Neural progenitor cell (in vitro differentiated cells): Measurements from ENCODE around the gene SDK2. TPM values are rescaled to one million over a fixed set of nuclear protein-coding genes. Genes with fewer than 3 reads are reported as not detected.

Source experiments
- DNase-seq: peaks from one replicate; pipeline ENCODE4 v3.0.0-alpha.2; 2016; ENCODE audit warnings: low spot score
- H2AFZ ChIP-seq: fragments of 200-600 bp; sonication (generic); replicated peaks from 2 replicates; pipeline ENCODE4 v1.6.1; 2016; ENCODE audit warnings: antibody characterized with exemption
- H3F3A ChIP-seq: fragments of 200-600 bp; sonication (generic); 2 replicates; pipeline ENCODE4 v1.6.1; 2016; ENCODE audit warnings: antibody characterized with exemption, low read depth
- H3K27ac ChIP-seq: fragments of 200-600 bp; sonication (generic); 2 replicates; pipeline ENCODE4 v1.5.1; 2016; ENCODE audit warnings: mild to moderate bottlenecking
- H3K27me3 ChIP-seq: fragments of 200-600 bp; sonication (generic); 2 replicates; pipeline ENCODE4 v1.6.1; 2016; ENCODE audit warnings: mild to moderate bottlenecking, moderate library complexity
- H3K36me3 ChIP-seq: fragments of 200-600 bp; sonication (generic); 2 replicates; pipeline ENCODE4 v1.5.1; 2016
- H3K4me1 ChIP-seq: fragments of 200-600 bp; sonication (generic); 2 replicates; pipeline ENCODE4 v1.6.1; 2016; ENCODE audit warnings: mixed run types
- H3K4me2 ChIP-seq: fragments of 200-600 bp; sonication (generic); 2 replicates; pipeline ENCODE4 v1.6.1; 2016
- H3K4me3 ChIP-seq: fragments of 200-600 bp; sonication (generic); 2 replicates; pipeline ENCODE4 v1.5.1; 2016
- H3K79me2 ChIP-seq: fragments of 200-600 bp; sonication (generic); 2 replicates; pipeline ENCODE4 v1.6.1; 2016; ENCODE audit warnings: low read depth
- H3K9ac ChIP-seq: fragments of 200-600 bp; sonication (generic); 2 replicates; pipeline ENCODE4 v1.6.1; 2016
- H3K9me3 ChIP-seq: fragments of 200-600 bp; sonication (generic); 2 replicates; pipeline ENCODE4 v1.5.1; 2016; ENCODE audit warnings: low read depth
- H4K20me1 ChIP-seq: fragments of 200-600 bp; sonication (generic); 2 replicates; pipeline ENCODE4 v1.6.1; 2016; ENCODE audit warnings: low read depth
- H3K27ac Mint-ChIP-seq: 3 replicates; pipeline ENCODE4 v1.8.0; 2021; ENCODE audit warnings: mixed read lengths
- H3K27me3 Mint-ChIP-seq: 2 replicates; pipeline ENCODE4 v1.8.0; 2022; ENCODE audit warnings: low read depth, mild to moderate bottlenecking, inconsistent platforms, moderate library complexity, mixed read lengths; ENCODE audit not compliant: insufficient read depth
- H3K36me3 Mint-ChIP-seq: 3 replicates; pipeline ENCODE4 v1.8.0; 2021; ENCODE audit warnings: mixed read lengths
- H3K4me1 Mint-ChIP-seq: 3 replicates; pipeline ENCODE4 v1.8.0; 2021; ENCODE audit warnings: mixed read lengths
- H3K4me3 Mint-ChIP-seq: 3 replicates; pipeline ENCODE4 v1.8.0; 2021; ENCODE audit warnings: mild to moderate bottlenecking, moderate library complexity, mixed read lengths
- H3K9me3 Mint-ChIP-seq: 3 replicates; pipeline ENCODE4 v1.8.0; 2020; ENCODE audit warnings: mixed read lengths
- CTCF ChIP-seq: fragments of 200-600 bp; sonication (generic); IDR thresholded peaks from 2 replicates; pipeline ENCODE4 v1.5.1; 2017; ENCODE audit warnings: antibody characterized with exemption, mild to moderate bottlenecking
- EZH2 ChIP-seq: fragments of 200-600 bp; sonication (generic); IDR thresholded peaks from 2 replicates; pipeline ENCODE4 v1.6.1; 2017; ENCODE audit warnings: antibody characterized with exemption, mild to moderate bottlenecking, moderate library complexity
- EZH2phosphoT487 ChIP-seq: fragments of 200-600 bp; sonication (generic); IDR thresholded peaks from 2 replicates; pipeline ENCODE4 v1.6.1; 2017; ENCODE audit warnings: antibody characterized with exemption
- total RNA-seq: library from RNA; depleted of rRNA; stranded (reverse); fragments of >200 nt; gene quantifications from 2 replicates; pipeline ENCODE4 v1.2.3, GENCODE V29; 2015; ENCODE audit warnings: low replicate concordance

Gene SDK2
- total RNA-seq, 1 donor from 2014 or later: 15.3 TPM

GRCh38 chr17:73378974-73379470 lies 265.2 kb downstream of the SDK2 start:
- no peak overlapping the region for H2AFZ ChIP-seq
- DNase-seq: no peak
- Mint-ChIP-seq H3K4me1 (no peaks in the 10 kb centered on the region), H3K4me3 (no peak overlapping the region), H3K27ac (no peak overlapping the region), H3K27me3 (peaks cover 4% of the 10 kb centered on the region), H3K36me3 (peaks cover 29% of the 10 kb centered on the region), H3K9me3 (no peaks in the 10 kb centered on the region)
- H3K9me3 ChIP-seq: no peaks in the 10 kb centered on the region
- H3K27ac ChIP-seq: no peak overlapping the region
- H3K27me3 ChIP-seq: no peaks in the 10 kb centered on the region
- no peaks in the 10 kb centered on the region for H4K20me1 ChIP-seq
- H3F3A ChIP-seq: no peaks in the 10 kb centered on the region
- TF ChIP-seq CTCF (no peak), EZH2 (no peak), EZH2phosphoT487 (no peak)
- no peak overlapping the region for H3K9ac ChIP-seq
- H3K4me1 ChIP-seq: no peaks in the 10 kb centered on the region
- no peaks in the 10 kb centered on the region for H3K79me2 ChIP-seq
- H3K36me3 ChIP-seq: no peaks in the 10 kb centered on the region
- no peak overlapping the region for H3K4me2 ChIP-seq
- H3K4me3 ChIP-seq: no peak overlapping the region

- no peak overlapping the region for H2AFZ ChIP-seq
- no peaks in the 10 kb centered on the region for H3K36me3 ChIP-seq
- Mint-ChIP-seq H3K4me1 (no peaks in the 10 kb centered on the region), H3K36me3 (peaks cover 31% of the 10 kb centered on the region), H3K27ac (no peak overlapping the region), H3K27me3 (peaks cover 3% of the 10 kb centered on the region), H3K9me3 (no peaks in the 10 kb centered on the region), H3K4me3 (no peak overlapping the region)
- H3K4me1 ChIP-seq: no peaks in the 10 kb centered on the region
- no peak for DNase-seq
- H3K9ac ChIP-seq: no peak overlapping the region
- H3K27me3 ChIP-seq: no peaks in the 10 kb centered on the region
- H3K27ac ChIP-seq: no peak overlapping the region
- no peak for TF ChIP-seq CTCF
- no peak for TF ChIP-seq EZH2phosphoT487
- TF ChIP-seq EZH2: no peak
- no peaks in the 10 kb centered on the region for H3K9me3 ChIP-seq
- no peak overlapping the region for H3K4me2 ChIP-seq
- no peak overlapping the region for H3K4me3 ChIP-seq
- H4K20me1 ChIP-seq: no peaks in the 10 kb centered on the region
- no peaks in the 10 kb centered on the region for H3K79me2 ChIP-seq
- H3F3A ChIP-seq: no peaks in the 10 kb centered on the region
These were observed 267.6 kb downstream of the SDK2 start for GRCh38 chr17:73376636-73377035.

- no peak overlapping the region for H3K9ac ChIP-seq
- no peak overlapping the region for H3K27ac ChIP-seq
- H3K79me2 ChIP-seq: no peaks in the 10 kb centered on the region
- H3K4me1 Mint-ChIP-seq: no peaks in the 10 kb centered on the region
- DNase-seq: no peak
- no peaks in the 10 kb centered on the region for H3K9me3 ChIP-seq
- no peaks in the 10 kb centered on the region for H3F3A ChIP-seq
- H3K36me3 Mint-ChIP-seq: peaks cover 34% of the 10 kb centered on the region
- H3K9me3 Mint-ChIP-seq: no peaks in the 10 kb centered on the region
- H3K4me3 Mint-ChIP-seq: no peak overlapping the region
- no peak overlapping the region for H2AFZ ChIP-seq
- H4K20me1 ChIP-seq: no peaks in the 10 kb centered on the region
- H3K27ac Mint-ChIP-seq: no peak overlapping the region
- H3K27me3 Mint-ChIP-seq: peaks cover 3% of the 10 kb centered on the region
- TF ChIP-seq CTCF (no peak), EZH2 (no peak), EZH2phosphoT487 (no peak)
- no peak overlapping the region for H3K4me2 ChIP-seq
- no peaks in the 10 kb centered on the region for H3K4me1 ChIP-seq
- no peaks in the 10 kb centered on the region for H3K27me3 ChIP-seq
- no peak overlapping the region for H3K4me3 ChIP-seq
- H3K36me3 ChIP-seq: no peaks in the 10 kb centered on the region
These were observed 268.1 kb downstream of the SDK2 start for GRCh38 chr17:73376152-73376551.
